Measurements from ENCODE around the gene RARA.

RARA gene

GRCh38 chr17:40335620-40336019 lies 26.6 kb downstream of the RARA start:
- TF ChIP-seq POLR2A (IDR thresholded peaks at IDR 0.05; ENCODE audit: low read depth, low read length) = no peak
- TF ChIP-seq POLR2AphosphoS5 (IDR thresholded peaks at IDR 0.05; ENCODE audit: low read depth, low read length) = no peak
- no peak for TF ChIP-seq TAF1 (IDR thresholded peaks at IDR 0.05; ENCODE audit: borderline replicate concordance, low read depth, low read length)
- no peak for FAIRE-seq

DNA sequence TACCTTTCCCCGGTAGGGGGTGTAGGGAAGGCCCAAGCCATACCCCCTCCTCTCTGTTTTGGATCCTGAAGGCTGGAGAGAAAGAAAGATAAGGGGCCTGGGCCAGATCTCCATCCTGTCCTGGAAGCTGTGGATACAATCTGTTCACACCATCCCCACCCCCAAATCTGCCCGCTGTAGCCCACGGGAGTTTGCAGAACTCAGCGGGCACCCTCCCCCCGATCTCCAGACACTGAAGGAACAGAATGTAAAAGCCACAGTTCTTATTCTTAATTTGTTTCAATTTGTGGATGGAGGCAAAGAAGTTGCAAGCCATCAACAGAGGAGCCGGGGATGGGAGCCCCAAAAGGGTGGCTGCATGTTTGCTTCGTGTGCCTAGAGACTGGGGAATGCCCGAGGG lies 28.4 kb downstream of the RARA start:
- DNase-seq (ENCODE audit: insufficient read length) (no peak), FAIRE-seq (no peak)
- TF ChIP-seq POLR2AphosphoS5 (IDR thresholded peaks at IDR 0.05; ENCODE audit: low read depth, low read length) (no peak), TAF1 (IDR thresholded peaks at IDR 0.05; ENCODE audit: borderline replicate concordance, low read depth, low read length) (no peak), POLR2A (IDR thresholded peaks at IDR 0.05; ENCODE audit: low read depth, low read length) (no peak)

More at GRCh38 chr17:40335620-40336019, 26.6 kb downstream of the RARA start:
- no peak for DNase-seq (ENCODE audit: insufficient read length)

- TF ChIP-seq TAF1 (IDR thresholded peaks at IDR 0.05; ENCODE audit: borderline replicate concordance, low read depth, low read length) (no peak), POLR2A (IDR thresholded peaks at IDR 0.05; ENCODE audit: low read depth, low read length) (no peak), POLR2AphosphoS5 (IDR thresholded peaks at IDR 0.05; ENCODE audit: low read depth, low read length) (no peak)
- FAIRE-seq (no peak), DNase-seq (ENCODE audit: insufficient read length) (no peak)
Measured at GRCh38 chr17:40338058-40338457, 29.1 kb downstream of the RARA start.

DNA sequence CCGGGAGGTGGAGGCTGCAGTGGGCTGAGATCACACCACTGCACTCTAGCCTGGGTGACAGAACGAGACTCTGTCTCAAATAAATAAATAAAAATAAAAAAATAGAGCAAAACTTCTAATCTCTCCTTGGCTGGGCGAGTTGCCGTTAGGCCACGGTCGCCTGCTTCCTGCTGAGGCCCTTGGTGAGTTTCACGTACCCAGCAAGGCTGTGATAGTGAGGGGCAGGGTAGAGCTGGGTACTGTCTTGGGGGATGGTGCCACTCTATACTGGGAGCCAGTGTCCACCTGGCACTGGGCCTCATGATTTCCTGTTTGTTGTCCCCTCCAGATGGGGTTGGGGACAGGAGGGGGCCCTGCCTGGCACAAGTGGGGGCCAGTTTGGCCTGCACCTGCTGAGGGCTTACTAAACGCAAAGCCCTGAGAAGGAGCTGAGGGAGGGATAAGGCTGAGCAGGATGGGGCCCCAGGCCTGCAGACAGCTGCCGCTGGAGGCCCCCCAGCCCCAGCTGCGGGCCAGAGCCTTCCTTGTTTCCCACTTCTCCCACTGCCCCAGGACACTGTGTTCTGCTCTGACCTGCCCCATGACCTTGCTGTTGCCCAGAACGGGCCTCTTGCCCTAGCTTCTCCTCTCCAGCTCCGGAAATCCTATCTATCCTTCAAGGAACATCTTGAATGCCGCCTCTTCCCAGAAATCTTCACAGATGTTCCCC lies 30.1 kb downstream of the RARA start:
- TF ChIP-seq TAF1 (IDR thresholded peaks at IDR 0.05; ENCODE audit: borderline replicate concordance, low read depth, low read length) = no peak
- DNase-seq (ENCODE audit: insufficient read length) (no peak), FAIRE-seq (no peak)

DNA sequence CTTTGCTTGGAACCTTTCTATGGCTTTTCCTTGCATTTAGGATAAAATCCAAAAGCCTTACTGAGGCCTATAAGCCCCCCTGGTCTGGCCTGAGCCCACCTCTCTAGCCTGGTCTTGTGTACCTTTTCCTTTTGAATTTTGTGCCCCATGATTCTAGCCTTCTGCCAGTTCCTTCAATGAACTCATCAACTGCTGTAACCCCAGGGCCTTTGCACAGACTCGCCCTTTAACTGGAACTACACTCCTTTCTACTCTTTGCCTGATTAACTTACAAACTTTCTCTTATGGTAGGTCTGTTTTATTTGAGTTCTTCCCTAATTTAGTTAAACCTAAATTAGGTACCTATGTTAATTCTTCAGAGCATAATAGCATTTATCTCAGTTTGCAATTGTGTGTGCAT lies 31.3 kb downstream of the RARA start:
- FAIRE-seq (no peak), DNase-seq (ENCODE audit: insufficient read length) (no peak)
- no peak for TF ChIP-seq TAF1 (IDR thresholded peaks at IDR 0.05; ENCODE audit: borderline replicate concordance, low read depth, low read length)
- TF ChIP-seq POLR2A (IDR thresholded peaks at IDR 0.05; ENCODE audit: low read depth, low read length) = no peak
- no peak for TF ChIP-seq POLR2AphosphoS5 (IDR thresholded peaks at IDR 0.05; ENCODE audit: low read depth, low read length)

- peak; percentile 35; the same call in 1 of the 2 replicates for TF ChIP-seq POLR2A (IDR thresholded peaks at IDR 0.05; ENCODE audit: low read depth, low read length)
- TF ChIP-seq TAF1 (IDR thresholded peaks at IDR 0.05; ENCODE audit: borderline replicate concordance, low read depth, low read length) = 0 out of 2 replicates have a peak, but pooled peaks have one; percentile 27
- no peak for TF ChIP-seq POLR2AphosphoS5 (IDR thresholded peaks at IDR 0.05; ENCODE audit: low read depth, low read length)
- FAIRE-seq = peak; percentile 91
- peak; percentile 79 for DNase-seq (ENCODE audit: insufficient read length)
Measured at GRCh38 chr17:40340880-40341807, 32.2 kb downstream of the RARA start.

- DNase-seq (ENCODE audit: insufficient read length) (no peak), FAIRE-seq (no peak)
- TF ChIP-seq POLR2AphosphoS5 (IDR thresholded peaks at IDR 0.05; ENCODE audit: low read depth, low read length) = no peak
- TF ChIP-seq TAF1 (IDR thresholded peaks at IDR 0.05; ENCODE audit: borderline replicate concordance, low read depth, low read length) = no peak
- no peak for TF ChIP-seq POLR2A (IDR thresholded peaks at IDR 0.05; ENCODE audit: low read depth, low read length)
Measured at GRCh38 chr17:40341808-40342503, 33.0 kb downstream of the RARA start.

DNA sequence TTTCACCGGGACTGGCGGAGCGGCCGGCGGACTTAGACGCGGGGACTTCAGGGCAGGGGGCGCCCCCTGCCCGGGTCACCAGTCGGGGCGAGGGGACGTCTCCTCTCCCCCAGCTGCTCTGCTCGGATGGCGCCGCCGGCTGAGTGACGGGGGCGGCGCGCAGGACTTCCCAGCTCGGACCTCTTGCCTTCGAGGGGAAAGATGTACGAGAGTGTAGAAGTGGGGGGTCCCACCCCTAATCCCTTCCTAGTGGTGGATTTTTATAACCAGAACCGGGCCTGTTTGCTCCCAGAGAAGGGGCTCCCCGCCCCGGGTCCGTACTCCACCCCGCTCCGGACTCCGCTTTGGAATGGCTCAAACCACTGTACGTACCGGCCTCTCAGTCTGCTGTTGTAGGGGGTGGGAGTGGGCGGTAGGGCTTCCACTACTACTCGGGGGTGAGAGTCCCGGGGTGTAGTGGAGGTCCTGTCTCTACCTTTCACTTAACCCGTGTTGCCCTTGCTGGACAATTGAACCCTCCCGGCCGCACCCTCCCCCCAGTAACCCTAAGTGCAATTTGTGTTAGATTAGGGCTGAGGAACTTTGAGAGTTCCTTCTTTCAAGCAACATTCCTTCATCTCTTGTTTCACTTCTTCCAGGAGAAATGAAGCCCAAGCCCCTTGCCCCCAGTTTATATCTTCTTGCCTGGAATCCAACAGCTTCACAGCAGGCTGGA lies 33.7 kb downstream of the RARA start:
- FAIRE-seq (no peak), DNase-seq (ENCODE audit: insufficient read length) (no peak)
- TF ChIP-seq TAF1 (IDR thresholded peaks at IDR 0.05; ENCODE audit: borderline replicate concordance, low read depth, low read length) = no peak
- no peak for TF ChIP-seq POLR2AphosphoS5 (IDR thresholded peaks at IDR 0.05; ENCODE audit: low read depth, low read length)
- no peak for TF ChIP-seq POLR2A (IDR thresholded peaks at IDR 0.05; ENCODE audit: low read depth, low read length)

DNA sequence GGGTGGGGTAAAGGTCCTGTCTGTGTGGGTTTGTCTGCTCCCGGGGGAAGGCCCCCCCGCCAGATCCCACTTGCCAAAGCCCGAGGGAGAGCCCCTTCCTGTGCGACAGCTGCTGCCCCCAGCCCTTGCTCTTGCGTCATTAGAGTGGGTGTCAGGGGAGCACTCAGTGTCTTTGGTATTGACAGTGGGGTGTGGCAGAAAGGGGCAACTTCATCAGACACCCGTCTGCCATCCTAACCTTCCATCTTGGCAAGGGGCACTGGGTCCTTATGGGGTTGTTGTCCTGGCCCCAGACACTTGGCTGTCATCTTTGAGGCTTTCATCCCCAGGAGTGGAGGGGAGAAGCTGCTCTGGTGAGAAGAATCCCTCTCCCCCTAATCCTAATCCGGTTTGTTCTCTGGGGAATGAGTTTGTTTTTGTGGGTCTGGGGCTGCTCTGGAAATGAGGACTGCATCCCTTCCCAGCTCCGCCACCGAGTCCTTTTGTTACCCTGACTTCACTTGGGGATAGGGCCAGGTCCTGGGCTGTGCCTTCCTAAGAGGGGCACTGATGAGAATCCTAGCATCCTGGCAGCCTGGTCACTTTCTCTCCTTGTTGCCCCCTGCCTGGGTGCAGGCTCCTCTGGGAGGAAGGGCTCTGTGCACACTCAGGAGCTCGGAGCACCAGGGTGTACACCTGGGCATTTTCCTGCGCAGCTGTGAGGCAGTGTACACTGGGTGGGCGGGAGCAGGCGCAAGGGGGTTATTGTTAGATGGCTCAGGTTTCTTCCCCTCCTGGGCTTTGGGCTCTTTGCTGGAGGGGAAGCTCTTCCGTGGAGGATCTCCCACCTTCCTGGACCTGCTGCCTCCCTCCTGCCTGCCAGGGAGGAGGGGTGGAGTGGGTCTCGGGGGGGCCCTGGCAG lies 34.5 kb downstream of the RARA start:
- FAIRE-seq (no peak), DNase-seq (ENCODE audit: insufficient read length) (no peak)
- TF ChIP-seq POLR2A (IDR thresholded peaks at IDR 0.05; ENCODE audit: low read depth, low read length) = no peak

- DNase-seq (ENCODE audit: insufficient read length) (no peak), FAIRE-seq (no peak)
- no peak for TF ChIP-seq POLR2AphosphoS5 (IDR thresholded peaks at IDR 0.05; ENCODE audit: low read depth, low read length)
- no peak for TF ChIP-seq TAF1 (IDR thresholded peaks at IDR 0.05; ENCODE audit: borderline replicate concordance, low read depth, low read length)
- TF ChIP-seq POLR2A (IDR thresholded peaks at IDR 0.05; ENCODE audit: low read depth, low read length) = no peak
Measured at GRCh38 chr17:40344421-40345160, 35.6 kb downstream of the RARA start.
